Left renal cortex interstitium (tissue), 4 donors: ENCODE data around the gene USP6NL. TPM values are rescaled to one million over a fixed set of nuclear protein-coding genes. Genes with fewer than 3 reads are reported as not detected.

Source experiments
- polyA plus RNA-seq, 4 donors: library from polyadenylated mRNA; unstranded; fragments of 120-200 nt; gene quantifications; one replicate each; pipeline ENCODE4 v1.2.1, GENCODE V29; 2013; ENCODE audit not compliant: insufficient read length in 4 of 4

The USP6NL gene
- polyA plus RNA-seq, 4 donors, result 26.1 to 30.3 (median 27.4) TPM

Other genes with a start within 250 kb of the USP6NL start
- gene ECHDC3, start 130.7 kb upstream of the USP6NL start, polyA plus RNA-seq, result 10 to 100 TPM; 11.3 to 17.7 (median 15.1) TPM
- gene PROSER2, start 211.7 kb upstream of the USP6NL start, polyA plus RNA-seq, result 1 to 10 TPM; 4.1 to 7.7 (median 5.1) TPM